Neural cell (in vitro differentiated cells): ENCODE results near the gene TRPV2.

ENCODE experiments used
- EP300 ChIP-seq: fragments of 450-650 bp; conservative IDR thresholded peaks from 2 replicates; pipeline ENCODE4 v1.6.1; 2014; ENCODE audit warnings: antibody characterized with exemption, mild to moderate bottlenecking, moderate library complexity; ENCODE audit not compliant: poor library complexity, severe bottlenecking
- EZH2 ChIP-seq: fragments of 200-600, 300-800 bp; shearing (Covaris generic), sonication (generic); IDR thresholded peaks from 2 replicates; pipeline ENCODE4 v1.6.1; 2014; ENCODE audit warnings: antibody characterized with exemption, low read length, borderline replicate concordance, mild to moderate bottlenecking; ENCODE audit not compliant: insufficient read depth, poor library complexity, severe bottlenecking
- MXI1 ChIP-seq: fragments of 450-650 bp; conservative IDR thresholded peaks from 2 replicates; pipeline ENCODE4 v1.6.1; 2014; ENCODE audit warnings: antibody characterized with exemption, mild to moderate bottlenecking; ENCODE audit not compliant: poor library complexity, severe bottlenecking
- RAD21 ChIP-seq: fragments of 450-650 bp; conservative IDR thresholded peaks from 2 replicates; pipeline ENCODE4 v1.6.1; 2014; ENCODE audit warnings: antibody characterized with exemption, mild to moderate bottlenecking, moderate library complexity
- TF ChIP-seq, protein P1 (sequence below): fragments of 450-650 bp; IDR thresholded peaks from 2 replicates; pipeline ENCODE4 v1.5.1; 2014; ENCODE audit warnings: antibody characterized with exemption, mild to moderate bottlenecking, moderate library complexity; ENCODE audit not compliant: poor library complexity, severe bottlenecking
- TF ChIP-seq, protein P2 (sequence below): IDR thresholded peaks from 2 replicates; pipeline ENCODE4 v1.6.1; 2012; ENCODE audit warnings: borderline replicate concordance

DNA sequence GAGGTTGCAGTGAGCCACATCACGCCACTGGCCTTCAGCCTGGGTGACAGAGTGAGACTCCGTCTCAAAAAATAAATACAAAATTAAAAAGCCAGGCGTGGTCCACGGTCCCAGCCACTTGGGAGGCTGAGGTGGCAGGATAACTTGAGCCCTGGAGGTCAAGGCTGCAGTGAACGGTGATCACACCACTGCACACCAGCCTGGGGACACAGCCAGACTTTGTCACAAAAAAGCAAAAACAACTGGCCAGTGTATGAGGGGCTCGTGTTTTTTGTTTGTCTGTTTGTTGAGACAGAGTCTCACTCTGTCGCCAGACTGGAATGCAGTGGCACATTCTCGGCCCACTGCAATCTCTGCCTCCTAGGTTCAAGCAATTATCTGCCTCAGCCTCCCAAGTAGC lies 35.7 kb upstream of the TRPV2 start:
- TF ChIP-seq, protein P1, sequence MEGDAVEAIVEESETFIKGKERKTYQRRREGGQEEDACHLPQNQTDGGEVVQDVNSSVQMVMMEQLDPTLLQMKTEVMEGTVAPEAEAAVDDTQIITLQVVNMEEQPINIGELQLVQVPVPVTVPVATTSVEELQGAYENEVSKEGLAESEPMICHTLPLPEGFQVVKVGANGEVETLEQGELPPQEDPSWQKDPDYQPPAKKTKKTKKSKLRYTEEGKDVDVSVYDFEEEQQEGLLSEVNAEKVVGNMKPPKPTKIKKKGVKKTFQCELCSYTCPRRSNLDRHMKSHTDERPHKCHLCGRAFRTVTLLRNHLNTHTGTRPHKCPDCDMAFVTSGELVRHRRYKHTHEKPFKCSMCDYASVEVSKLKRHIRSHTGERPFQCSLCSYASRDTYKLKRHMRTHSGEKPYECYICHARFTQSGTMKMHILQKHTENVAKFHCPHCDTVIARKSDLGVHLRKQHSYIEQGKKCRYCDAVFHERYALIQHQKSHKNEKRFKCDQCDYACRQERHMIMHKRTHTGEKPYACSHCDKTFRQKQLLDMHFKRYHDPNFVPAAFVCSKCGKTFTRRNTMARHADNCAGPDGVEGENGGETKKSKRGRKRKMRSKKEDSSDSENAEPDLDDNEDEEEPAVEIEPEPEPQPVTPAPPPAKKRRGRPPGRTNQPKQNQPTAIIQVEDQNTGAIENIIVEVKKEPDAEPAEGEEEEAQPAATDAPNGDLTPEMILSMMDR = no peak
- TF ChIP-seq RAD21 (no peak), EZH2 (no peak), MXI1 (no peak), EP300 (no peak)
- TF ChIP-seq, protein P2, sequence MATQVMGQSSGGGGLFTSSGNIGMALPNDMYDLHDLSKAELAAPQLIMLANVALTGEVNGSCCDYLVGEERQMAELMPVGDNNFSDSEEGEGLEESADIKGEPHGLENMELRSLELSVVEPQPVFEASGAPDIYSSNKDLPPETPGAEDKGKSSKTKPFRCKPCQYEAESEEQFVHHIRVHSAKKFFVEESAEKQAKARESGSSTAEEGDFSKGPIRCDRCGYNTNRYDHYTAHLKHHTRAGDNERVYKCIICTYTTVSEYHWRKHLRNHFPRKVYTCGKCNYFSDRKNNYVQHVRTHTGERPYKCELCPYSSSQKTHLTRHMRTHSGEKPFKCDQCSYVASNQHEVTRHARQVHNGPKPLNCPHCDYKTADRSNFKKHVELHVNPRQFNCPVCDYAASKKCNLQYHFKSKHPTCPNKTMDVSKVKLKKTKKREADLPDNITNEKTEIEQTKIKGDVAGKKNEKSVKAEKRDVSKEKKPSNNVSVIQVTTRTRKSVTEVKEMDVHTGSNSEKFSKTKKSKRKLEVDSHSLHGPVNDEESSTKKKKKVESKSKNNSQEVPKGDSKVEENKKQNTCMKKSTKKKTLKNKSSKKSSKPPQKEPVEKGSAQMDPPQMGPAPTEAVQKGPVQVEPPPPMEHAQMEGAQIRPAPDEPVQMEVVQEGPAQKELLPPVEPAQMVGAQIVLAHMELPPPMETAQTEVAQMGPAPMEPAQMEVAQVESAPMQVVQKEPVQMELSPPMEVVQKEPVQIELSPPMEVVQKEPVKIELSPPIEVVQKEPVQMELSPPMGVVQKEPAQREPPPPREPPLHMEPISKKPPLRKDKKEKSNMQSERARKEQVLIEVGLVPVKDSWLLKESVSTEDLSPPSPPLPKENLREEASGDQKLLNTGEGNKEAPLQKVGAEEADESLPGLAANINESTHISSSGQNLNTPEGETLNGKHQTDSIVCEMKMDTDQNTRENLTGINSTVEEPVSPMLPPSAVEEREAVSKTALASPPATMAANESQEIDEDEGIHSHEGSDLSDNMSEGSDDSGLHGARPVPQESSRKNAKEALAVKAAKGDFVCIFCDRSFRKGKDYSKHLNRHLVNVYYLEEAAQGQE = no peak
